ENCODE results near the gene TRABD2B.

GRCh38 chr1:47915677-47916353 lies 81.4 kb downstream of the TRABD2B start:
- no peak for TF ChIP-seq CTCF (IDR thresholded peaks at IDR 0.05; ENCODE audit: low read depth, low read length, missing input control)
- TF ChIP-seq RXRA (IDR thresholded peaks at IDR 0.05) = no peak
- TF ChIP-seq GABPA (IDR thresholded peaks at IDR 0.05 in 1 of 2, conservative IDR thresholded peaks at IDR 0.05 in 1 of 2) = no peak
- TF ChIP-seq, protein P1, sequence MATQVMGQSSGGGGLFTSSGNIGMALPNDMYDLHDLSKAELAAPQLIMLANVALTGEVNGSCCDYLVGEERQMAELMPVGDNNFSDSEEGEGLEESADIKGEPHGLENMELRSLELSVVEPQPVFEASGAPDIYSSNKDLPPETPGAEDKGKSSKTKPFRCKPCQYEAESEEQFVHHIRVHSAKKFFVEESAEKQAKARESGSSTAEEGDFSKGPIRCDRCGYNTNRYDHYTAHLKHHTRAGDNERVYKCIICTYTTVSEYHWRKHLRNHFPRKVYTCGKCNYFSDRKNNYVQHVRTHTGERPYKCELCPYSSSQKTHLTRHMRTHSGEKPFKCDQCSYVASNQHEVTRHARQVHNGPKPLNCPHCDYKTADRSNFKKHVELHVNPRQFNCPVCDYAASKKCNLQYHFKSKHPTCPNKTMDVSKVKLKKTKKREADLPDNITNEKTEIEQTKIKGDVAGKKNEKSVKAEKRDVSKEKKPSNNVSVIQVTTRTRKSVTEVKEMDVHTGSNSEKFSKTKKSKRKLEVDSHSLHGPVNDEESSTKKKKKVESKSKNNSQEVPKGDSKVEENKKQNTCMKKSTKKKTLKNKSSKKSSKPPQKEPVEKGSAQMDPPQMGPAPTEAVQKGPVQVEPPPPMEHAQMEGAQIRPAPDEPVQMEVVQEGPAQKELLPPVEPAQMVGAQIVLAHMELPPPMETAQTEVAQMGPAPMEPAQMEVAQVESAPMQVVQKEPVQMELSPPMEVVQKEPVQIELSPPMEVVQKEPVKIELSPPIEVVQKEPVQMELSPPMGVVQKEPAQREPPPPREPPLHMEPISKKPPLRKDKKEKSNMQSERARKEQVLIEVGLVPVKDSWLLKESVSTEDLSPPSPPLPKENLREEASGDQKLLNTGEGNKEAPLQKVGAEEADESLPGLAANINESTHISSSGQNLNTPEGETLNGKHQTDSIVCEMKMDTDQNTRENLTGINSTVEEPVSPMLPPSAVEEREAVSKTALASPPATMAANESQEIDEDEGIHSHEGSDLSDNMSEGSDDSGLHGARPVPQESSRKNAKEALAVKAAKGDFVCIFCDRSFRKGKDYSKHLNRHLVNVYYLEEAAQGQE (IDR thresholded peaks at IDR 0.05) = no peak
- no peak for TF ChIP-seq JUND (IDR thresholded peaks at IDR 0.05)
- no peak for TF ChIP-seq YY1 (IDR thresholded peaks at IDR 0.05)
- no peak for TF ChIP-seq FOXA1 (IDR thresholded peaks at IDR 0.05)
- TF ChIP-seq RAD21 (IDR thresholded peaks at IDR 0.05) = no peak
